Activated naive CD8-positive, alpha-beta T cell treated with anti-CD3 and anti-CD28 coated beads for 36 hours (primary cell): ENCODE measurements around the gene POLR2B. TPM values are rescaled to one million over a fixed set of nuclear protein-coding genes. Genes with fewer than 3 reads are reported as not detected.
"Not testable (repeated sequence)": the region's sequence is repeated elsewhere in the genome, so short reads cannot be mapped to it uniquely, and the experiment has no call there.

ENCODE experiments used
- DNase-seq: peaks from one replicate; pipeline ENCODE4 v3.0.0; 2021
- H3K27ac Mint-ChIP-seq: one replicate; pipeline ENCODE4 v1.8.0; 2022; ENCODE audit warnings: mild to moderate bottlenecking, moderate library complexity, mixed read lengths
- H3K27me3 Mint-ChIP-seq: one replicate; pipeline ENCODE4 v1.8.0; 2022; ENCODE audit warnings: mild to moderate bottlenecking, mixed read lengths
- H3K36me3 Mint-ChIP-seq: one replicate; pipeline ENCODE4 v1.8.0; 2021; ENCODE audit warnings: mild to moderate bottlenecking, mixed read lengths
- H3K4me1 Mint-ChIP-seq: one replicate; pipeline ENCODE4 v1.8.0; 2021; ENCODE audit warnings: mixed read lengths
- H3K4me3 Mint-ChIP-seq: one replicate; pipeline ENCODE4 v1.8.0; 2022; ENCODE audit warnings: mild to moderate bottlenecking, moderate library complexity, mixed read lengths
- H3K9me3 Mint-ChIP-seq: one replicate; pipeline ENCODE4 v1.8.0; 2022; ENCODE audit warnings: mixed read lengths
- total RNA-seq, 2 experiments: library from RNA; stranded (reverse); gene quantifications; one replicate each; pipeline ENCODE4 v1.2.3, GENCODE V29; 2021

The POLR2B gene
- total RNA-seq, 2 experiments from 2014 or later: 142 to 144 TPM

DNA sequence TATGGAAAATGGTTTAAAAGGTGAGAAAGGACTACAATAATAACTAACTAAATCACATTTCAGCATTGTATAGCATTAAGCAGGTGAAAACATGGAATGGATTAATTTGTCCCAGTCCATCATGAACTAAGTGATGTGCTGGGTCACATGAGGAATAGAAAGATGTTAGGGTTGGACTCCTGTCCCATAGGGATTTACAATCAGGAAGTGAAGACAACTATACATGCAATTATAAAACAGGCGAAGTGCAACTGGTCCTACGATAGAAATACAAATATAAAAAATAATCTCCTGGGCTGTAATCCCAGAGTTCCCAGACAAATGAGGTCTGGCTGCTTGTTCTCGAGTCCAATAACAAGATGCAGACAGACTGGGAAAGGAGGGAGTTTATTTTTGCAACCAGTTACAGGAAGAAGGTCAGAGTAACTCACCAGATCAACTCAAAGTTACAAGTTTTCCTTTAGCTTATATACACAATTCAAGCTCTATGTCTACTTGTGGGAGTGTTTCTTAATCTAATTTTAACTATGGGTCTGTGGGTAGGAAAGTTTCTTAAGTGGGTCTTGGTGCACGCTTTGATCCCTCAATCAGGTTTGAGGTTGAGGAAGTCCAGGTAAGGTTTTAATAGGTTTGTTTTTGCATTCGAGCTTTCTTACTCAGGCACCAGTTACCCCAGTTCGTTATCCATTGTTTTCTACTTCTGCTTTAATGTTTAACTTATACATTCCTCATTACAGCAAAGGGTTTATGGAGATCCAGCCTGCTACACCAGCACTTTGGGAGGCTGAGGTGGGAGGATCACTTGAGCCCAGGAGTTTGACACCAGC lies 81.4 kb downstream of the POLR2B start:
- Mint-ChIP-seq H3K9me3 (no peaks in the 10 kb centered on the region), H3K4me1 (no peaks in the 10 kb centered on the region), H3K36me3 (no peaks in the 10 kb centered on the region), H3K27ac (no peak overlapping the region), H3K4me3 (no peak overlapping the region), H3K27me3 (peaks cover 10% of the 10 kb centered on the region)
- no peak for DNase-seq

DNA sequence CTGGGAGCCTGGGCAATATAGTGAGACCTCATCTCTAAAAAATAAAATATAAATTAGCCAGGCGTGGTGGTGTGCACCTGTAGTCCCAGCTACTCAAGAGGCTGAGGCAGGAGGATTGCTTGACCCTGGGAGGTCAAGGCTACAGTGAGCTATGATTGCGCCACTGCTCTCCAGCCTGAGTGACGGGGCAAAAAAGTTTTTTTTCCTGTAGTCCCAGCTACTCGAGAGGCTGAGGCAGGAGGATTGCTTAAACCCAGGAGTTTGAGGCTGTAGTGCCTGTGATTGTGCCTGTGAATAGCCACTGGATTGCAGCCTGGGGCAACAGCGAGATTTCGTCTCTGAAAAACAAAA lies 82.0 kb downstream of the POLR2B start:
- peaks cover 10% of the 10 kb centered on the region for H3K27me3 Mint-ChIP-seq
- H3K4me1 Mint-ChIP-seq, H3K27ac Mint-ChIP-seq, H3K4me3 Mint-ChIP-seq, DNase-seq, H3K36me3 Mint-ChIP-seq, H3K9me3 Mint-ChIP-seq: not testable (repeated sequence)

DNA sequence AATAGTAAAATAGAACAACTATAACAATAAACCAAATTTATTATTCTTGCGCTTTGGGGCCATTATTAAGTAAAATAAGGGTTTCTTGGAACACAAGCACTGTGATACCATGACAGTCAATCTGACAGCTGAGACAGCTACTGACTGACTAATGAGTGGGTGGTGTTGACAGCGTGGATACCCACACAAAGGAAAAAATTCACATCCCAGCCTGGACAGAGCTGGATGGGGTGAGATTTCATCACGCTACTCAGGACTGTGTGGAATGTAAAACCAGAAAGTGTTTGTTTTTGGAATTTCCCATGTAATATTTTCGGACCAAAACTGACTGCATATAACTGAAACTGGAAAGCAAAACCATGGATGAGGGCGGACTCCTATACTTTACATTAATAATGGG lies 82.7 kb downstream of the POLR2B start:
- no peak for DNase-seq
- Mint-ChIP-seq H3K36me3 (no peaks in the 10 kb centered on the region), H3K9me3 (no peaks in the 10 kb centered on the region), H3K4me3 (no peak overlapping the region), H3K27ac (no peak overlapping the region), H3K4me1 (no peaks in the 10 kb centered on the region), H3K27me3 (peaks cover 10% of the 10 kb centered on the region)

DNA sequence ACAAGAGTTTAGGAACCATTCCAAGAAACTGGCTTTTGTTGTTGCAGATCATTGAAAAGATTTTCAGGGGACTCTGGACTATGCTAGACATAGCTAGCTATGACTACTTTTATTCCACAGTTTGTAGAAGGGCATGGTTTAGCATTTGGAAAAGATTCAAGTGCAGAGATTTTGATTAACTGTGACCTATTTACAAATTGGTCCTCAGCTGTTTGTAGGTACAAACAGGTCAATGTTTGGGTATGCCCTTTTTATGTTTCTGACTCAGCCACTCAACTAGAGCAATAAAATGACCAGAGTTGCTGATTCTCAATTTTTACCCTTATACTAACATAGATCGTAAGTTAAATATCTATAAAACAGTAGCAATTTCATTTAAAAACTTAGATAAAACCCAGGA lies 84.8 kb downstream of the POLR2B start:
- H3K27me3 Mint-ChIP-seq: peaks cover 7% of the 10 kb centered on the region
- no peak overlapping the region for H3K27ac Mint-ChIP-seq
- H3K4me3 Mint-ChIP-seq: no peak overlapping the region
- H3K4me1 Mint-ChIP-seq: no peaks in the 10 kb centered on the region
- no peak for DNase-seq
- no peaks in the 10 kb centered on the region for H3K36me3 Mint-ChIP-seq
- H3K9me3 Mint-ChIP-seq: no peaks in the 10 kb centered on the region

DNA sequence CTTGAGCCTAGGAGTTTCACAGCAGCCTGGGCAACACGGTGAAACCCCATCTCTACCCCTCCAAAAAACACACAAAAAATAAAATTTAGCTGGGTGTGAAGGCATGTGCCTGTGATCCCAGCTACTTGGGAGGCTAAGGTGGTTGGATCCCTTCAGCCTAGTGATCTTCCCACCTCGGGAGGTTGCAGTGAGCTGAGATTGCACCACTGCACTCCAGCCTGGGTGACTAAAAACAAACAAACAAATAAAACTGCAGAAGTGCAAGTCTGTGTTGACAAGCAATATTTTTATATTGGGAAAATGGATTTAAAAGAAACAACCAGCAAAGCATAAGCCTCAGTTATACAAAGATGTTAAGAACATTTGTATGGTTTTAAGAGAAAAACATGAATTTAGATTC lies 85.4 kb downstream of the POLR2B start:
- Mint-ChIP-seq H3K4me1 (no peaks in the 10 kb centered on the region), H3K27me3 (peaks cover 2% of the 10 kb centered on the region)
- DNase-seq: no peak

DNA sequence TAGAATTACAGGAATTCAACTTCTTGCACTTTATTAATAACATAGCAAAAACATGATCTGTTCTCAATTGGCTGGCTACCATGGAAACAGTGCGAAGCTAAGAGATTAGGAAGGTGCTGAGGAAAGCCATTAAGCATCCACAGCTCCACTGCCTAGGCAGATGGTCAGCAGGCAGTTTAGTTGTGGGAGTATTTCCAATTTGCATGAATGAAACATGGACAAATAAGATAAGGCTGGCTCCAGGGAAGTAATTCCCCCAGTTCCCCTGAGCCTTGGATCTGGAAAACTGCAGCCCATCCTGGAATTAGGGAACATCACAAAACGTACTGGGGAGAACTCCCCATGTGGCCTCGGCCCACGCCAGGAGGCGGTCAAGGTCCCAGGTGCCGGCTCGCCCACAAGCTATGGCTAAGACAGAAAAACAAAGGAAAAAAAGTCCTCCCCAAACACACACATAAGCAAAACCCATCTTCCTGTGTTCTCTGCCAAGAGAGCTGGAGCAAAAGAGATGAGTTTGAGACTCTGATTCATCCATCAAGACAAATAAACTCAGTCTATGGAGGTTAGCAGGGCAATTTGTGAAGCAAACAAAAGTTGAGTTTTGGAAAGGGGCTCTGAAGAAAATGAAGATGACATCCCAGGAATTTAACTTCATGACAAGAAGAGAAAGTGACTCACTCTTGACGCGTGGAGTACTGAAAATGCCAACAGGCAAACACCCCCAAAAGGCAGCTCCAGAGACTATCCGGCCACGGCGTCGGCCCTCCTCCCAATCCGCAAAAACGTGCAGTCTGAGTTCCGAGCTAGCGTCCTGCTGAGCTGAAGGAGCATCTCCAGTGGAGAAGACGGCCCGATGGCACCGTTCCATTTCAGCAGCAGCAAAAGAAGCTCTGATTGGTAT lies 86.4 kb downstream of the POLR2B start:
- Mint-ChIP-seq H3K4me1 (no peaks in the 10 kb centered on the region), H3K4me3 (no peak overlapping the region), H3K27ac (no peak overlapping the region), H3K27me3 (no peaks in the 10 kb centered on the region), H3K36me3 (no peaks in the 10 kb centered on the region), H3K9me3 (peaks cover 1% of the 10 kb centered on the region)
- no peak for DNase-seq

More for the DNA sequence above, 85.4 kb downstream of the POLR2B start:
- Mint-ChIP-seq H3K36me3 (no peaks in the 10 kb centered on the region), H3K27ac (no peak overlapping the region), H3K9me3 (no peaks in the 10 kb centered on the region), H3K4me3 (no peak overlapping the region)

DNA sequence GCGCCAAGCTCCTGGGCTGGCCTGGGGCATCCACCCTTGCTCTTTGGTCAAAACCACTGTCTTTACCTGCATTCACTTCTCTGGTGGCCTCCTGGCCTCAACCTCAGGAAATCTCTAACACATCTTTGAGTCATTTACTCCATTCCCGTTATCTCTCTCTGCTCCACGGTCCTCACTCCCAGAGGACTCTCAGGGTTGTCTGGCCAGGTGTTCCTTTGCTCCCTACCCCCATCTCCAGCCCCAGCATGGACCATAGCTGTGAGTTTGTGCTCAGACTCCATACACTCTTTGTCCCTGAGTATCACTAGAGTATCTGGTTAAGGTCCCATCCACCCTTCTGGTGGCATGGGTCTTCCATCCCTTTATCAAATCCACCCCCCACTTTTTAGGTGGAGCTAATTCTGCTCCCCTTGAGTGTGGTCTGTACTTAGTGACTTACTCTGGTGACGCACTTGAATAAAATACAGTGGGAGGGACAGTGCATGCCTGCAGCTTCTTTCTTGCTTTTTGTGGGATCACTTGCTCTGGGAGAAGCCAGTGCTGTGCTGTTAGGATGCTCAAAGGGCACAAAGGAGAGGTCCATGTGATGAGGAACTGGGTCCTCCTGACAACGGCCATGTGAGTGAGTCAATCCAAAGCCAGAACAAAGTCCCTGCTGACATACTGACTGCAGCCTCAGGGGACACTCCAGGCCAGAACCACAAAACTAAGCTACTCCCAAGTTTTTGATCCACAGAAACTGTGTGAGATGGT lies 87.2 kb downstream of the POLR2B start:
- Mint-ChIP-seq H3K9me3 (peaks cover 1% of the 10 kb centered on the region), H3K4me3 (no peak overlapping the region), H3K4me1 (no peaks in the 10 kb centered on the region), H3K27me3 (no peaks in the 10 kb centered on the region), H3K27ac (no peak overlapping the region), H3K36me3 (no peaks in the 10 kb centered on the region)
- DNase-seq: no peak

DNA sequence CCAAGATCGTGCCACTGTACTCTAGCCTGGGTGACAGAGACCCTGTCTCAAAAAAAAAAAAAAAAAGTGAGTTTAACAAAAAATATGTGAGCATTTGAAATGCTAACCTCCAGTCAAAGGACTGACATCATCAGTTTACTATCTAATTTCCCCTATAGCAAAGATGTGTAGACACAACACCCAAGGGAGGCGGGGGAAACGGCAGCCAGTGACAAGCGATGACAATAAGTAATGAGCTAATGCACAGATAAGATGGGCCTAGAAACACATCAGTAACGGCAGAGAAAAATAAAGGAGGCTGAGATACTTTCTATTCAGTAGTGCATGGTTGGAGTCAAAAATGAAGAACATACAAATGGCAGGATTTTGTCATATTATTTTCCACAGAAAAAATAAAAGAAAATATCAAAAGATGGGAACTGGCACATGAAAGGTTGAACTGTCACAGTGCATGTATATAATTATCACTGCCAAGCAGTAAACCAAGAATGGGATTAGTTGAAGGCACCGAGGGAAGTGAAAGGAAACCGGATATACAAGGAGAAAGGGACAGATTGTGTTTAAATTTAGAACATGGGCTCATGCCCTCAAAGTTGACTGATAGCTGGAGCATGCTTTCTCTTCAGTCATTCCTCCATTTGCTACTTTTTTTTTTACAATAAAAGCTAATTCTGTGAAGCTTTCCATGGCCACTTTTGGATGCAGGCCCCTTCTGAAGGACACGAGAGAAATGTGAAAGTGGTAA lies 89.7 kb downstream of the POLR2B start:
- no peak overlapping the region for H3K27ac Mint-ChIP-seq
- no peak overlapping the region for H3K4me3 Mint-ChIP-seq
- DNase-seq: no peak
- H3K9me3 Mint-ChIP-seq: peaks cover 1% of the 10 kb centered on the region
- H3K36me3 Mint-ChIP-seq: no peaks in the 10 kb centered on the region
- H3K4me1 Mint-ChIP-seq: no peaks in the 10 kb centered on the region
- H3K27me3 Mint-ChIP-seq: no peaks in the 10 kb centered on the region

DNA sequence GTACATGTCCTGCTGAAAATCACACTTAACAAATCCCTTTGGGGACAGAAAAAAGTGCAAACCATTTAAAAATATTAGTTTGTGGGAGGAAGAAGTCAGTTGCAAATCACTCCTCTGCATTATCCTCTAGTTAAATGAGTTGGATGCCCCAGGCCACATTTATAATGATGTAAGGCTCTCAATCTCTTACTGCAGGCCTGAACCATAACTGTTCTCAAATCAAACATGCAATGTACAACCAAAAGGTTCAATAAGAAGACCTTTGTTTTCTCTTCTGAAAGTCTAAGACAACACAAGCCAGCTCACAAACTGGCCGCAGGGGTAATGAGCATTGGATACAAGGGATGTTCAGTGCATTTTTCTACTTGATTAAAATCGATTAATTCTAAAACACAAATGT lies 91.8 kb downstream of the POLR2B start:
- no peaks in the 10 kb centered on the region for H3K27me3 Mint-ChIP-seq
- peaks cover 1% of the 10 kb centered on the region for H3K9me3 Mint-ChIP-seq
- H3K4me3 Mint-ChIP-seq: no peak overlapping the region
- H3K36me3 Mint-ChIP-seq: no peaks in the 10 kb centered on the region
- no peak for DNase-seq
- no peak overlapping the region for H3K27ac Mint-ChIP-seq
- no peaks in the 10 kb centered on the region for H3K4me1 Mint-ChIP-seq

DNA sequence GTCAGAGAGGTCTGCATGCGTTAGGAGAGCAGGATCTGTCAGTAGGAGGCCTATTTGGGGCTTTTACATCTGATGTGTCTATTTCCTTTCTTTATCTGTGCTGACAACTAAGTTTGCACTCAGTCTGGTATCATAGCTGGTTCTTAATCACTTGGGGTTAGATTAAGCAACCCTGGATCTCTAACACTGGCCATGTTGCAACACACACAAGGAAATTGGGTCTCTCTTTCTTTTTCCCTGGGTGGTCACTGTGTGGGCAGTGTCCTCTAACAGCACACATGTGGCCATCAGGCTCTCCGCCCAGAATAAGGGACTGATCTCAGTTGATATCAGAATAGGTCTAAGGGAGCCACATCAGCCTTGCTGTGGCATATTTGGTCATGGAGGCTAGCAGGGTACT lies 92.6 kb downstream of the POLR2B start:
- Mint-ChIP-seq H3K9me3 (peaks cover 1% of the 10 kb centered on the region), H3K27ac (no peak overlapping the region), H3K4me1 (no peaks in the 10 kb centered on the region), H3K4me3 (no peak overlapping the region), H3K27me3 (no peaks in the 10 kb centered on the region), H3K36me3 (no peaks in the 10 kb centered on the region)
- no peak for DNase-seq

DNA sequence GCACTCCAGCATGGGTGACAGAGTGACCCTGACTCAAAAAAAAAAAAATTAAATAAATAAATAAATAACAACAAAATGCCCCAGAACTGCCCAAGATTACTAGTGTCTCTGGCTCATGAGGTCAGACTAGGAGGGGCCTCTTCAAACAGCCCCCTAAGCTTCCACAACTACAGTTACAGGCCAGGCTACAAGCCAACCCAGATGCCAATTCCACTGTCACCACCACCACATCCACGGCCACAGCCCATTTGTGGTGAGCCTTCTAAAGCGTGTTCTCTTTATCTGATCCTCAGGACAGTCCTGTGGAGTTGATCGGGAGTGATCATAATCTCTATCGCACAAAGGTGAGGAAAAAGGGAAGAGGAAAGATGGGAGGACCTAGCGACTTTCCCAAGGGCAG lies 94.9 kb downstream of the POLR2B start:
- Mint-ChIP-seq H3K36me3 (no peaks in the 10 kb centered on the region), H3K27me3 (no peaks in the 10 kb centered on the region), H3K4me3 (no peak overlapping the region), H3K27ac (no peak overlapping the region), H3K9me3 (peaks cover 1% of the 10 kb centered on the region), H3K4me1 (no peaks in the 10 kb centered on the region)
- DNase-seq: no peak

DNA sequence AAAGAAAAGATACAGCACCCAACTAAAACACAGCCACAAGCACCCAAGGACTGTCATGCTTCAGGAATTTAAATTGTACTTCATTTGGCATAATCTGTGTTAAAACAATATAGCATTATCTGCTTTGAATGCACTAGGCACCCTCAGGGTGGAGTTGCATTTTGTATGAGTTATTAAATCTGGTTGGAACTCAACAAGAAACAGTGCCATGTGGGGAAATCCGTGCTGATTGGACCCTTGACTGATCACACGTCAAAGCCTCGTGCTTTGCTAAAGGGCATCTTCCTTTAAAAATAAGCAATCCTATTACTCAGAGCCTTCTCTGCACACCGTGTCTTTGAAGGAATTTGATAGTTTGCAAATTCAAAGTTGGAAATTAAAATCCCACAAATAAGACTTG lies 96.0 kb downstream of the POLR2B start:
- no peak for DNase-seq
- Mint-ChIP-seq H3K4me1 (no peaks in the 10 kb centered on the region), H3K36me3 (no peaks in the 10 kb centered on the region), H3K9me3 (no peaks in the 10 kb centered on the region), H3K27ac (no peak overlapping the region), H3K27me3 (peaks cover 7% of the 10 kb centered on the region), H3K4me3 (no peak overlapping the region)

DNA sequence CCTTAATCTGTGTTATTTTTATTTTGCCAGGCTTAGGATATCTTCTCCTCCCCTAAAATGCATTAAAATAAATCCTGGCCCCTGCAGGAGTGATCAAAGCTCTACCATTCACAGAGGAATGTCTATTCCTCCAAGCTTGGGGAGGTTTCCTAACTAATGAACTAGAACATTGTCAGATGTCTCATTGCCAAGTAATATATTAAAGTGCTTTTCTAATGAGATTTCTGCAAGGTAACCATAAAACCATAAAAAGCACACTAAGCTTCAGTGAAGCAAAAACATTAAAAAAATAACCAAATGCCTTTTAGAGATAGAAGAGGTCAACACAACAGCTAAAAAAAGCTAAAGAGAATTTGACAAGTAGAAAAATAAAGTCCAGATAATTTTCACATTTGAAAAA lies 96.7 kb downstream of the POLR2B start:
- H3K4me1 Mint-ChIP-seq: no peaks in the 10 kb centered on the region
- DNase-seq: no peak
- H3K27me3 Mint-ChIP-seq: peaks cover 7% of the 10 kb centered on the region
- H3K9me3 Mint-ChIP-seq: no peaks in the 10 kb centered on the region
- H3K36me3 Mint-ChIP-seq: no peaks in the 10 kb centered on the region
- H3K4me3 Mint-ChIP-seq: no peak overlapping the region
- H3K27ac Mint-ChIP-seq: no peak overlapping the region

DNA sequence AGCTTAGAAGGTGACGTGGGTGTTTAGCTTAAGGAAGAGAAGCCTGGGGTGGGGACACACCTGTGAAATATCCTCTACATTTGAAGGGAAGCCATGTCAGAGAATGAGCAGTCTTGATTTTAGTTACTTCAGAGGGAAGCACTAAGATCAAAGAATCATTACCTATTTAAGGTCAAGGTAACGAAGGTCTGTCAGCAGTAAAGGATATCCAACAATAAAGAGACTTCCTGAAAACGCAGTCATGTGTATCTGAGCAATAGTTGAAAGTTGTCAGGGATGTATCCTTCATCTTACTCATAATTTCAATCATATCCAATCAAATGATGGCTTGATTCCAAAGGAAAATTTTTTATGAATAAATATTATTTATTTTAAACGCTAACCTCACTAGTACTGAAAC lies 98.0 kb downstream of the POLR2B start:
- Mint-ChIP-seq H3K9me3 (no peaks in the 10 kb centered on the region), H3K27ac (no peak overlapping the region), H3K36me3 (no peaks in the 10 kb centered on the region), H3K27me3 (peaks cover 12% of the 10 kb centered on the region), H3K4me3 (no peak overlapping the region), H3K4me1 (no peaks in the 10 kb centered on the region)
- no peak for DNase-seq
